GM21360 (cell line): ENCODE measurements around the gene CDS1.
"Not testable (repeated sequence)": the region's sequence is repeated elsewhere in the genome, so short reads cannot be mapped to it uniquely, and the experiment has no call there.

Experiments used
- ATAC-seq: cut with Tn5 transposase; IDR thresholded peaks from one replicate; pipeline ENCODE4 v1.9.1; 2021; ENCODE audit warnings: mild to moderate bottlenecking, moderate library complexity; ENCODE audit not compliant: unreplicated experiment

CDS1 gene

DNA sequence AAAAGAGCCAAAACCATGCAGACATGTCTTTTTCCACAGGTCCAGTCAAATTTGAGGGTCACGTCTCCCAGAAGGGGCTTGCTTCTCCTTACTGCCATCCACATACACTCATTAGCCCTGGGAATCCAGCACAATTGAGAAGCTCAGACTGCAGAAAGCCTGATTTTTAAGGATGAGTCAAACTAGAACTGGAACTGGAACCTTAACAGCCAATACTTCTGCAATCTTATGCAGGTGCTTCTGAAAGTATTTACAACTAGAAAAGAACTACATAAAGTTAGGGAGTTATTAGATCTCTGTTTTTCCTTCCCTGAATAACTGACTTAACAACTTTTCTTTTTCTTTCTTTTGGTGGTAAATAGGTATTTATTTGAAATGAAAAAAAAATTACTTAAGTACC lies 86.3 kb downstream of the CDS1 start:
- ATAC-seq, result peak; percentile 67

DNA sequence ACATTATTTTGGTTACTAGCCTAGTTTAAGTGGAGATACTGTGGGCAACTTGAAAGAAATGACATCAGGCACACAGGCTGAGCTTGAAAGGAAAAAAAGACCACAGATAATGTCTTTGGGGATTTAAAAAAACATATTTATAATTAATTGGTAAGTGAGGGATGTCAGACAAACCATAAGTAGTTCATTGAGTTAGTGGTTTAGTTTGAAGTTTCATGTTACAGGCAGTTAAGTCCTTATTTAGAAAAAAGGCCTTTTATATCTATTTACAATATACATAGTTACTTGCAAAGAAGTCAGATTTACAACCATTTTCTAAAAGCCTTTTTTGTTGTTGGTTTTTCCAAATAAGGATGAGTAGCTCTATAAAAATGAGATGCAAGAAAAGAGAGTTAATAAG lies 89.2 kb downstream of the CDS1 start:
- ATAC-seq, result no peak

DNA sequence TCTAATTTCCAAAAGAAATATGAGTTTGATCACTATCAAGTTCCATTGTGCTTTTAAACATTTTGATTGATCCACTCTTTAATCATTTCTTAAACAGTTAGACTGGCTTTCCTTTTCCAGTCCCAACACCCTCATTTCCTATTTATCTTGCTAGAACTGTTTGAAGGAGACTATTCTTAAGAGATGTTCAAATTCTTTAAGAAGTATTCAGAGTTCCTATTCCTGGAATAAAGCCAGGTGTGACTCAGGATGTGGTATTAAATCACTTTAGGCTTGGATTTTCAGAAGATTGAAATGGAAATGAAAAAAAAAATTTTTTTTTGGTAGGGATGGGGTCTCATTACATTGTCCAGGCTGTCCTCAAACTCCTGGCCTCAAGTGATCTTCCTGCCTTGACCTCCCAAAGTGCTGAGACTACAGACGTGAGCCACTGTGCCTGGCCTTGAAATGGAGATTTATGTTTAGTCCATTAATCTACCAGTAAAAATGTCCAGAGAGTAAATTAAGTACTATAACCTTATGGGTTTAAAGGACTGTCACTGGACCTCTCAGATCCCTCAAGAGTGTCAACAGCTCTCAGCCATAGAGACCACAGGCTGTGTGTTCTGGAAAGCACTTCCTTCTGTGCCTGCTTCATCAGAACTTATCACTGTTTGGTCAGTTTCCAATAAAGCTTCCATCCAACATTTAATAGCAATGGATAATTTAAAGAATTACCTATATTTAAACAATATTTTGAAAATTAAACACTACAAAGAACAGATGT lies 90.7 kb downstream of the CDS1 start:
- ATAC-seq, result no peak

DNA sequence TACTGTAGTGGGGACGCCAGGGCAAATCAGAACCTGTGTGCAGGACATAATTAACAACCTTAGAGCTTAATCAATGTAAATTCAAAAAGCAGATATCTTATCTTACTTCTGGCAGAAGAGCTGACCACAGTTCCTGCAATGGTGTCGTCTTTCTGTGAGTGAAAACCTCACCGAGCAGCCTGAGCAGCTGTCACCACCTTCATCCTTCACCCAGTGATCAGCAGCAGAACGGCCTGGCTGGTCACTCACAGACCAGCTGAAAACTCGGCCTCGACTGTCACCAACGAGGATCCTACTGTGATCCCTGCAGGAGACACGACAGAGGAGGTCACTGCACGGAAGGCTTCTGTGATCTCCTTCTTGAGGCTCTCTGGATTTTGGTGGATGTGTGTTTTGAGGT lies 94.2 kb downstream of the CDS1 start:
- no peak for ATAC-seq

DNA sequence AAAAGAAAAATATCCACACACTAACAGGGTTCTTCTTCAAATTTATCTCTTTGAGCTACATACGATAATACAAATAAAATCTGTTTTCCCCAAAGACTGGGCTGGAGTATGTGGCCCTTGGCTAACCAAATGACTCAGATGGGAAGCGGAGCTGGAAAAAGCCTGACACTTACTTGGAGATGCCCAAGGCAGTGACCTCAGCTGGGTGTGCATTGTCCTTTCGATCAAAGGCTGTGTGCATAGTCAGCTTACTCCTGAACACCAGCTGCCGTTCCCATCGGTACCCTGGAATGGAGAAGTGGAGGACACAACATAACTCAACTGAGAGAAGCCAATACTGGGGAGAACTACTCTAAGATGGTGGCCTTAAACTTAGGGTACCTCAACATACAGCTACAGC lies 95.1 kb downstream of the CDS1 start:
- no peak for ATAC-seq

DNA sequence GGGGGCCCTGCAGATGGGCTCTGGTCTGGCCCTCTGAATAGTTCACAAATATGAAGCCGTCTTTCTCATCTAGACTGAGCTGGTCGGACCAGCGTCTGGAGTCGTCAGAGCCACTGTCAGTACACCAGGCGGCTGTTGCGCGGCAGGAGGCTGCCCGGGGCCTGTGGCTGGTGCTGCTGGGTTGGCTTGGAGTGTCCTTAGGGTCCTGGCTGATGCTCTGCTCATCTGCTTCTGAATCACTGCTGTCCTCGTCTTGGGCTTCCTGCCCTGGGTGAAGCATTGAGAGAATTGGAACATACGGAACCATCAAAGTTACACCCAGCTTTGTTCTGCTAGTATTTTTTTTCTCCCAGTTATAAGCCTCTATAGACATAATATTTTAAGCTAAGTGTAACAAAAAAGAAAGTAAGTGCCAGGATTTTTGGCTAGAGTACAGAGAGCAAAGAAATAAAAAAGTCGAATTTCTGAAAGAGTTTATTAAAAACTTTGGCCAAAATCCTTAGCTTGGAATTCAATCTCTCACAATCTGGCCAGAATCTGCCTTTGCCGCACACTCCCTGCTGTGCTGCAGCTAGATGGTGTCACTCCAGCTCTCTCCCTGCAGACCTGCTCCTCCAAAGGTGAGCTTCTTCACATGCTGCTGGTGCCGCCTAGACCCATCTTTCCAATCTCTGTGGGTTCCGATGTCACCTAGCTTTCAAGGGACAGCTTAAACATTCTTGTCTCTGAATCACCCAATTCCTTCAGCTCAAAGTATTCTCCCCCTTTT lies 96.2 kb downstream of the CDS1 start:
- no peak for ATAC-seq

DNA sequence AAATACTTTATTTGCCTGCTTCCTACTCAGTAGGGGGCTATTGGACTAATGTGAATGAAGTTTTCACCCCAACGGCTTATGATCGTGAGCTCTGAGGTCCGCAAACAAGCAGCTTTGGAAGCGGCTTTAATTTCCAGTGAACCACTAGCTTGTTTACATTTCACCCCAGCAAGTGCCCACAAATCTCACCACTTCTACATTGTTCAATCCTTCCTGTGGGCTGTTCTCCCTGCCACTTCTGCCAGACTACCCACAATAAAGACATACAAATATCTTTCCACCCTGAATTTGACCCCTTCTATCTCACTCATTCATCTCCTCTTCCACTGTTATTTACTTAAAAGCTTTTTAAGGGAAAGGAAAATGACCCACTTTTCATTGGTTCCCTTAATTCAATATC lies 98.0 kb downstream of the CDS1 start:
- no peak for ATAC-seq

DNA sequence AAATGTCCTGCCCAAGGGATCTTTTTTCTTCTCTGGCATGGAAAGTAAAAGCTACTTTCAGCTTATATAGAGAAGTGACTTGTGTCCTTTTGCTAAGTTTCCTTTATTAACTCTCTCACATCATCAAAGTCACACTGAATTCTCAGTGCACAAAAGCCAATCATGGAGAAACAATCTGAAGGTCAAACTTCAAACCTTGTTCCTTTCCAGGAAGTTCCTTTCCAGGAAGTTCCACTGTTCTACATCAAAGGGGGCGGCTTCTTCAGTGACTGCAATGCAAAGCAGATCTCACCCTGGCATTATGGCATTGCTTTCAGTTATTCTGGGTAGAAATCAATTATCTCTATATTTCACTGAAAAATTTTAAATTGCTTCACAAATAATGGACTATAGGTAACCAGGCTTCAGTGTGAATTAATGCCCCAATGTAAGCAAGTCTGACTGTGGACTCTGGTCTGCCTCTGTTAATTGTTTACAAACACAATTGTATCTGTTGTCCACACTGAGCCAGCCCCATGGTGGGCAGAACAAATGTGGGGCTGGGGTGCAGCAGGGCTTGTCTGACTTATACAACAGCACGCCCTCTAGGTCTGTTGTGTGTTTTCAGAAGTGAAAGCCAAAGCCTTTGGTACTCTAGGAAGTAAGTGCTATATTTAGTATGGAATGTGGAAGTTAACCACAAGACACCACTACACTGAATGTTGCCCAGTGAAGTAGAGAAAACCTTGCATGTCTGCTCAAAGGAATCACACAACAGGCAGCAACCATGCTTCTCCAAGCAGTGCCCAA lies 98.8 kb downstream of the CDS1 start:
- no peak for ATAC-seq

DNA sequence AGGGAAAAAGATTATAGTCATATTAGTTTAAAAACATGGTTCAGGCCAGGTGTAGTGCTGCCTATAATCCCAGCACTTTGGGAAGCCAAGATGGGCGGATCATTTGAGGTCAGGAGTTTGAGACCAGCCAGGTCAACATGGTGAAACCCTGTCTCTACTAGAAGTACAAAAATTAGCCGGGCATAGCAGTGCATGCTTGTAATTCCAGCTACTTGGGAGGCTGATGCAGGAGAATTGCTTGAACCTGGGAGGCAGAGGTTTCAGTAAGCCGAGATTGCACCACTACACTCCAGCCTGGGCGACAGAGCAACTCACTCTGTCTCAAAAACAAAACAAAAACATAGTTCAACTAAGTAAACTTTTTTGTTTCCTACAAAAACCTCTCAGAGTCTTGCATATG lies 99.7 kb downstream of the CDS1 start:
- not testable (repeated sequence) for ATAC-seq

DNA sequence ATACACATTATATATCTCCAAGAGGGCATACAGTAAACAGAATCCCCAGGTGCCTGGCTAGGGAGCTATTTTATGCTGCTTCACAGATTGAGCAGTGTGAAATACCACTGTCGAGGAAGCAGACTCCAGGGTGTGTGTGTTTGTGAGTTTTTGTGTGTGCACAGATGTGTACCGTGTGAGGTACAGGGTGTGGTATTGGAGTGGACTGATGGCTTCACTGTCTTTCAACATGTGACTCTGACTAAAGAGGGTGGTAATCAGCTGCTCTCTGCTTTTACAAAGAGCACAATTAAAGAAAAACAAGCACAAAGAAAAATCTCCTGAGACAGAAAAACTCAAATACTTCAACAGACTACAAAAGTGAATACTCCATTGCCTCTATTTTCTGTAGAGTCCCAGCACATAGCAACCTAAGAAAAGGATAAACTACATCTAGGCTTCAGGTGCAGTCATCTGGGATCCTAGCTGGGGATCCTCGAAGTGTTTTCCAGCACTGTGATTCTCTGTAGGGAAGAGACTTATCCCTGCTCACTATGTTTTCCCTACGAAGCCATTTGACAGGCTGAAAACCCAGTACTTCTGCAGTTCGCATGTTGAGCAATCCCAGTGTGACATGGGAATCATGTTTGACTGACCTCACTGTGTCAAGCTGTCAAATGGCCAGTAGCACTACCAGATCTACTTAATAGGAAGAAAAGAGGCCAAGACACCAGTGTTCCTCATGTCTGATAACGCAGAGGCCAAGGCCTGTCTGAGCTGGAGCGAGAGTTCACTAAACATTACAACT lies 100.3 kb downstream of the CDS1 start:
- ATAC-seq, result no peak

DNA sequence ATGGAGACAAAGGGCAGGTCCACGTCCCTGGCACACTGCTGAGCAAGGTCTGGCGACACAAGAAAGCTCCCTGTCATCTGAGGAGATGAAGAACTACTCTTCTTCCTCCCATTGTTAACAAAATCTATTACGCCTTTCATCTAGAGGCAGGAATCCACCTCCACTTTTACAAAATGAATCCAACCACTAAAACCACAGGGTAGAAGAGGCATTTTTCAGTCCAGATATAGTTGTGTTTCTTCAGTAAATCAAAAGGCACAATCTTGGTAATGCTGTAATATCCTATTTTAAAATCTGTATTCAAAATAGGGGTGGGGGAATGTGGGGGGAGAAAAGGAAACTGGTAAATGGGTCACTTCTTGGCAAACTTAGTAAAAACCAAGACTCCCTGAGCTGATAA lies 101.4 kb downstream of the CDS1 start:
- ATAC-seq, result no peak

DNA sequence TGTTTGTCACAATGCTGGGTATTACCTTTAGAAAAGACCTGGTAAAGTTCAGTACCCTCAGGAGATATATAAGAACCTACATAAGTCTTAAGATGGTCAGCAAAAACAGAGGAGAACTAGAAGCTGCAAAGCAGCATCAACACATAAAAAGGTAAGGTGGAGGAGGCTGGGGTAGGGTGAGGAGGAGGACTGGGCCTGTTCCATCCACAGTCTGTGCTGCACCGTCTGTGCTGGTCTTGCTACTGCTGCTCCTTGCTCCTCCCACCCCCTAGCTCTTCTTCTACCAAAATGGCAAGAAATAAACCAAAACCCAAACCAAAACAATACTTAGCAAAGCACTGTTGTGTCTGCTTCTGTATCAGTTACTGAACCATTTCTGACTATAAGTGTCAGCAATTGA lies 102.2 kb downstream of the CDS1 start:
- ATAC-seq, result no peak

DNA sequence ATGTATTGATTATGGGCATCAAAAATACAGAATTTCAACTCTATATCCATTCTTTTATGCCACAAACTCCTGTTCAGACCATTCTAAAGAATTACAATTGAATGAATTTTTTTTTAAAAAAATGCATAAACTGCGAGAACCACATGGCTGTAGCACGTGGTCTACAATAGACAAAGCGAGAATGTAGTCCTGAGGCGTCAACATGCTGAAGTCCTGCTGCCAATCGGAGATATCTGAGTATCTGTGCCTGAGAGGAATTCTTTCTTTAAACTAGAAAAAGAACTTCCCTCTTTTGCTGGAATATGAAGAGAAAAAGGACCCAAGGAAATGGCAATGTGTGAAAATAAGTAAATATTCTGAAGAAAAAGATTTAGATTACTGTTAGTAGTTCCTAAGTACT lies 105.7 kb downstream of the CDS1 start:
- no peak for ATAC-seq

DNA sequence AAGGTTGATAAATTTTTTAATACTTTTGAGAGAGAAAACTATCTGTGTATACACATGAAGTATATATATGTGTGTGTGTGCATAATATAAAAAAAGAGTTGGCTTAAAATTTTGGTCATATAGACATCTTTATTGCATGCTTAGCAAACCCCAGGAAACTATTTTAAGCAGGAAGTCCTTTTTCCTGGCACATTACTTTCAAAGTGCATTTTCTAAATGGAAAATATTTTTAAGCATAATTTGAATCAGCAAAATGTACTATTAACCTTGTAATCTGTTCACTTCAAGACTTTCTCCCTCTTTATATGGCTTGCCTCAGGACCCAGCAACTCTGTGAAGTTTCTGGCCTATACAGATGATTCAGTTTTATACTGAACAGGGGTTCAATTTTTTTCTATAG lies 106.3 kb downstream of the CDS1 start:
- ATAC-seq, result no peak

DNA sequence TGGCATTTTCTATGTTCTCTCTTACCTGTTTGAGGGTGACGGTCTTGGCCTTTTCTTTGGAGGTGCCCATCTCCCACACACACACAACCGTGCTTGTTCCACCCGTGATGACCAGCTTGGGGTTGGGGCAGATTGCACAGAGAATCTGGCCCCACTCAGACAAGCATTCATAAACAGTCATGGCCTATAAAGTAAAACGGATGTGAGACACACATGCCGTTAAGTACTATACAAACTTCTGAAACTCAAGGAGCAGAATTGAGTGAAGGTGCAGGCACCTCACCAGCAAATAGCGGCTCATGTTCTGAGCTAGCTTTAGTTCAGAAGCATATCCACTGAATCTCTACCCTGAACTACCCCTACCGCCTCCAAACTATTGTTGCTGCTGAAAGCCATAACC lies 107.6 kb downstream of the CDS1 start:
- ATAC-seq, result no peak

DNA sequence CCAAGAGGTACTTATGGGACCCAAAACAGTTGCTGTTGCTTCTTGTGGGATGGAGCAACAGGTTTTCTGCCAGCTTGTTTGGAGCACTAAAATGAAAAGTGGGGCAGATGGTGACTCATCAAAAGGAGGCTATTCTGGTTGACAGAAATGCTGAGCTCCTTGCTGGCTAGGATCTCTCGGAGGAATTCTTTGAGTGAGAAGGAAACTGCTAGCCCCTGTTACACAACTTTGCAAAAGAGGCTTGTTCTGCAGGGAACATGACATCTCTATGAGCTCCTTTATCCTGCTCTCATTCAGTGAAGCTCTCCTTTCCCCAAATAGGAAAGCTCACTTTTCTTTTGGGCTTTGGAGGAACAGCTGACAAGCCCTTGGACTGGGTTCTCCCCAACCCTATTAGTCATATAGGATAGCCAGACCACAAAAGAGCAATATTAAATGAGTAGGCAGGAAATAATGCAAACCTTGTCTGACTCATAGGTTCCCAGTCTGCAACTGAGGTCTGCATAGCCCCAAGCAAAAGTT lies 108.3 kb downstream of the CDS1 start:
- no peak for ATAC-seq

DNA sequence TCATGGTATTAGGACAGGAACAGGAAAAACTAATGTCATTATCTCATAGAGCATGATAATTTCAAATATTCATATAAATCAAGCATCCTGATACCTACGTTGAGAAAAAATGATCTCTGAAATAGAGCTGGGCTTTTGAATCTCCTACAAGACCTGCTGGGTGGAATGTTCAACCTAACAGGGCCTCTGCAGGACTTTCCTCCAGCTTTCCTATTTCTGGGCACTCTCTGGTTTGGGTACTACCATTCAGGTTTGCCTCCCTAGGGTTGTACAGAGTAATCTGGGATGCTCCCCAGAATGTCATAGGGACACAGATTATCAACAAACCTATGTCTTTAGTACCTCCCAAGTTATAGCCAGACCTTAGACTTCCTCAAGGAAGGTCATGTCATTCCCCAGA lies 108.9 kb downstream of the CDS1 start:
- no peak for ATAC-seq

DNA sequence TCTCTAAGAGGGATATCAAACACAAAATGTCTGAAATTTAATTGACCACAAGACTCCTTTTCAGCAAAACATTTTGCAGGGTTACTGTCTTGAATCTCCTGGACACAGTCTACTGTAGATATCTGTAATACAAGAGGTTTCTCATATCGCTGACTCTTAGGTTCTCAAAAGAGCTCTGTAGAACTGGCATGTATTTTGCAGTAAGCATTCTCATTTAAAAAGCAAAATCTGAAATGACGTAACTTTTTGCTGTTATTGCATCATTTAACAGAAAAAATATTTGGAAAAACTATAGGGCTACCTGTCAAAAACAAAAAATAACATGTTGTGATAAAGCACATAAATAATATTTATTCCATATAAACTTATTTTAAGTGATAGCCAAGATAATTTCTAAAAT lies 114.2 kb downstream of the CDS1 start:
- no peak for ATAC-seq

DNA sequence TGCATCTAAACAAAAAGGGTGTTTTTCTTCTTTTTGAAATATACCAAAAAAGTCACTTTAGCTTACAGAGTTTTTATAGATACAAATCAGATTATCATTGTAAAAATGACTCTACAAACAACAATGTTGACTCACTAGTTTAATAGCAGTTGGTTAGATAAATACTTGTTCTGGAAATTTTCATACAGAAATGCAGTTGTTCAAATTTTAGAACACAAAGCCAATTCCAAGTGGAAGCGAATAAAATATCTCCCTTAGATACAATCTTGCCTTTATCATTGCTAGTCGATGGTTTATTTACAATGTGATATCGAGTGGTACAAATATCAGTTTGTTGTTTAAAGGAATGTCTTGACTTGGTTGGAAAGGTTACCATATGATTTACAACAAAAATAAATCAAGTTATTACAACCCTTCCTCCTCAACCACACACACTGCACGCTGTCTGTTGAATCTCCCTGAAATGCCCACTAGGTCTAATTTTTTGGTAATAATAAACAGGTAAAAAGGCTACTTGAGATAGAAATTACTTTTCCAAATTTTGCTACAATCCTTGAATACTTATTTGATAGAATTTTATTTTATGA lies 114.8 kb downstream of the CDS1 start:
- no peak for ATAC-seq

DNA sequence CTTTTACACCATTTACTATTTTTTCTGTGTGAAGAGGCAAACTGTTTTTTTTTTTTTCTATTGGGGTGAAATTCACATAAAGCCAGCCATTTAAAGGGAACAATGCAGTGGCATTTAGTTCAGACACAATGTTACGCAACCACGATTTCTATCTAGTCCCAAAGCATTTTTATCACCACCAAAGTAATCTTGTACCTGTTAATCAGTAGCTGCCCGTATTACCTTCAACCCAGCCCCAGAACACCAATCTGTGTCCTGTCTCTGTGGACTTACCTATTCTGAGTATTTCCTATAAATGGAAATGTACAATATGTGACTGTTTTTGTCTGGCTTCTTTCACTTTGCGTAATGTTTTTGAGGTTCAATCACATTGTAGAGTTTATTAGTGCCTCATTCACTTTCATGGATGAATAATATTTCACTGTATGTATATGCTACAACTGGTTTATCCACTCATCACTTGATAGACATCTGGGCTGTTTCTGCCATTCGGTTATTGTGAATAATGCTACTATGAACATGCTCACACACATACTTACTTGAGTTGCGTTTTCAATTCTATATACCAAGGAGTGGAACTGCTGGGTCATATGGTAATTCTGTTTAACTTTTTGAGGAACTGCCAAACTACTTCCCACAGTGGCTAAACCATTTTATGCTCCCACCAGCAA lies 116.2 kb downstream of the CDS1 start:
- no peak for ATAC-seq
